Right hindlimb (tissue), 1 donor: ENCODE results near the gene IL17REL.

Experiments used
- DNase-seq: peaks from one replicate; pipeline ENCODE4 v3.0.0-alpha.2; 2018

Gene IL17REL

DNA sequence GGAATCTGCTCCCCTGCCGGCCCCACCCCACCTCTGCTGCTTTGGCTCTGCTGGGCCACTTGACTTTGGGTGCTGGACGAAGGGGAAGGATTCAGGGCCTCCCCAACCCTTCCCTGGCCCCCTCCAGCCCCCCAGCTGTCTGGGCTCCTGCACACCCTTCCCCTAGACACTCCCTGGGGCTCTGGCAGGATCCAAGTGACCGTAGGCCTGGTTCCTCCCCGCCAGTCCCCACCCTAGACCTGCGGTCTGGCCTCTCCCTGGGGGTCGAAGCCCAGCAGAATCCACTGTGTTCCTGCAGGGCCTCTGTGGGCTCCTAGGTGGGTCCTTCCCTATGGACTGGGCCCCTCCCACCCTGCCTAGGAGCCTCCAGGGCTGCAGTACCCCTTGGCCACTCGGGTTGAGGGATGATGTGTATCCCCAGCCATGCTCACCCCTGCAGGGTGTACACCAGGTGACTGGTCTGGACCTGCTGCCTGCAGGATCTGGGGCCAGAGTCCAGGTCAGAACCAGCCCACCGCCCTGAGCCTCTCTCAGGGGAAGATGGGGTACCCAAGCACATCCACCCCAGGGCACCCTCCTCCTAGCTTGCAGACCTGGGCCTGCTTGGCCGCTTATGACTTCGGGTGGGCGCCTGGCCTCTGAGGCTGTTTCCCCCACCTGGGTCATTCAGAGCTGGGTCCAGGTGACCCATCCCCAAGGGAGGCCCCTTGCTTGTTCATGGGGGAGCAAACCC is 46.4 kb downstream of the IL17REL start:
- peak; percentile 18 for DNase-seq

DNA sequence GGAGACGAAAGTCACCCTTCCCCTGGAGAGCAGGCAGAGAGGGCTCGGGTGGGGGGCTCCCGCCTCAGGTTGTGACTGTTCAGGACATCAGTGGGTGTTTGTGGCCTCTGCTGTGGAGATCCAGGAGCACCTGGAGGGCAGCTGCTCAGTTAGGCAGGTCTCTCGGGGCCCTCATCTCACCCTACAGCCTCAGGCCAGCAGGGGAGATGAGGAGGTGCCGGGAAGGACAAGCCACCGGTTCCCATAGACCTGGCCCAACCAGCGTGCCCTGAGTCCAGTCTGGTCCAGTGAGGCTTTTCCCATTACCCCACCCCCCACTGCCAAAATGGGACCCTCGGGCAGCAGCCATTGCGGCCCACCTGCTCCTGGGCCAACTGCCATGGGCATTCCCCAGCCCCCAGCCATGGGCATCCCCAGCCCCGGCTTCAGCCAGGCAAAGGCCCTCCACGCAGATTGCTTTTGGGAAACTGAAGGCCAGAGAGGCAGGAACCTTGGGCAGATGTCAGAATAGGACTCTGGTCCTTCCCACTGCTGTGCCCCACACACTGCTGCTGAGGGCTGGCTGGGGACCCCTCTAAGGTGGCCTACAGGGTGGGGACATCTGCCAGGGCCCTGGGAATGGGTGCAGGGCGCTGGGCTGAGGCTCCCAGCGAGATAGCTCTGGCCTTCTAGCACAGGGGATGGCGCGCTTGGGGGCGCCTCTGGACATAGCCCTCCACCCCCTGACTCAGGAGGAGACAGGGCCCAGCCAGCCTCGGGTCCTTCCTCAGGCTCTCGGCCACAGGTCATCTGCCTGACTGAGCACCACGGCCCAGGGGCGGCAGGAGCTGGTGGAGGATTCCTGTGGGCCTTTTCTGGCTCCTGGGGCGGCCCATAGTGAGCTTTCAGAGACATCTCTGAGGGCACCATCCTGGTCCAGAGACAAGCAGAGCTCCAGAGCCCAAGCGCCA is 47.2 kb downstream of the IL17REL start:
- peak; percentile 24 for DNase-seq

DNA sequence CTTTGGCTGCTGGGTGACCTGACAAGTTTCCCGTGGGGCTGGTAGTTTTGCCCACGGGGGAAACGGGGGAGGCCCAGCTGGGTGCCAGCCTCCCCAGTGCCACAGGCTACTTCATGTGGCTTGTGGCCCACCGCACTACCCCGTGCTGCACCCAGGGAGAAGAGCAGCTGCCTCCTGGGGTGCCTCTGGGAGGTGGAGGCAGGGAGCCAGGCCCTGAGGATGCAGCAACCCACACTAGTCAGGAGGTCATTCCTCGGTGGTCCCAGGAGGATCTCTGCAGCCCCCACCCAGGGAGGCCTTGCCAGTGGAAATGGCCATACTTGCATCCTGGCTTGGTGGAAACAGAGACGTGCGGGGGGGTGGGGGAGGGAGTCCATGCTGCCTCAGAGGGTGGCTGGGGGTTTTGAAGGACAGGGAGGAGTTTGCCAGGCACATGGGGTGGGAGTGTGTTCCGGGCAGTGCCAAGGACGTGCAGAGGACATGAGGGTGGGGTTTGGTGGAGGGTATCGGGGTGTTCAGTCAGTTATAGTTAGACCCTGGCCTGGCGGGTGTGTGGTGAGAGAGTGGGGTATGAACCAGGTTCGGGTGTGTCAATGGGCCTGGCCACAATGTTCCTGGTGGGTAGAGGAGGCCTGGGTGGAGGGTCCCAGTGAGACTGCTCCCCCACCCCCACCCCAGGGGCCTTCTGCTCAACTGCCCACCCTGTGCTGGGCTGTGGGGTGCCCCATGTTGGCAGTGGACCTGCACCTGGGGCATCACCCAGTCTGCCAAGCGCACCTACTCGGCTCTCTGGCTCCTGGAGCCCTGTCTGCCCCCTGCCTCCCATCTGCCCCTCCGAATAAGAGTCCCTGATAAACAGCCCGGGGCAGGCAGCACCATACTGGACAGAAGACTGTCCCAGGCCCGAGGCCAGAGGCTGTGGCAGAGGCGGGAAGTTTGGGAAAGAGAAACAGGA is 48.2 kb downstream of the IL17REL start:
- peak; percentile 22 for DNase-seq

DNA sequence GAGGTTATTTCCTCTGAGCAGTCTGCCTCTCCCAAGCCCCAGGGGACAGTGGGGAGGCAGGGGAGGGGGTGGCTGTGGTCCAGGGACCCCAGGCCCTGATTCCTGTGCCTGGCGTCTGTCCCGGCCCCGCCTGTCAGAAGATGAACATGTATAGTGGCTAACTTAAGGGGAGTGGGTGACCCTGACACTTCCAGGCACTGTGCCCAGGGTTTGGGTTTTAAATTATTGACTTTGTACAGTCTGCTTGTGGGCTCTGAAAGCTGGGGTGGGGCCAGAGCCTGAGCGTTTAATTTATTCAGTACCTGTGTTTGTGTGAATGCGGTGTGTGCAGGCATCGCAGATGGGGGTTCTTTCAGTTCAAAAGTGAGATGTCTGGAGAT is 48.9 kb downstream of the IL17REL start:
- DNase-seq: no peak

DNA sequence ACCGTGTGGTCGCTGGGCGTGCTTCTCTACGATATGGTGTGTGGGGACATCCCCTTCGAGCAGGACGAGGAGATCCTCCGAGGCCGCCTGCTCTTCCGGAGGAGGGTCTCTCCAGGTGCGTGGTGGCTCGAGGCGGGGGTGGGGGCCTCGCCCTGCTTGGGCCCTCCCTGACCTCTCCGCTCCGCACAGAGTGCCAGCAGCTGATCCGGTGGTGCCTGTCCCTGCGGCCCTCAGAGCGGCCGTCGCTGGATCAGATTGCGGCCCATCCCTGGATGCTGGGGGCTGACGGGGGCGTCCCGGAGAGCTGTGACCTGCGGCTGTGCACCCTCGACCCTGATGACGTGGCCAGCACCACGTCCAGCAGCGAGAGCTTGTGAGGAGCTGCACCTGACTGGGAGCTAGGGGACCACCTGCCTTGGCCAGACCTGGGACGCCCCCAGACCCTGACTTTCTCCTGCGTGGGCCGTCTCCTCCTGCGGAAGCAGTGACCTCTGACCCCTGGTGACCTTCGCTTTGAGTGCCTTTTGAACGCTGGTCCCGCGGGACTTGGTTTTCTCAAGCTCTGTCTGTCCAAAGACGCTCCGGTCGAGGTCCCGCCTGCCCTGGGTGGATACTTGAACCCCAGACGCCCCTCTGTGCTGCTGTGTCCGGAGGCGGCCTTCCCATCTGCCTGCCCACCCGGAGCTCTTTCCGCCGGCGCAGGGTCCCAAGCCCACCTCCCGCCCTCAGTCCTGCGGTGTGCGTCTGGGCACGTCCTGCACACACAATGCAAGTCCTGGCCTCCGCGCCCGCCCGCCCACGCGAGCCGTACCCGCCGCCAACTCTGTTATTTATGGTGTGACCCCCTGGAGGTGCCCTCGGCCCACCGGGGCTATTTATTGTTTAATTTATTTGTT is 49.6 kb downstream of the IL17REL start:
- DNase-seq: peak; percentile 33

DNA sequence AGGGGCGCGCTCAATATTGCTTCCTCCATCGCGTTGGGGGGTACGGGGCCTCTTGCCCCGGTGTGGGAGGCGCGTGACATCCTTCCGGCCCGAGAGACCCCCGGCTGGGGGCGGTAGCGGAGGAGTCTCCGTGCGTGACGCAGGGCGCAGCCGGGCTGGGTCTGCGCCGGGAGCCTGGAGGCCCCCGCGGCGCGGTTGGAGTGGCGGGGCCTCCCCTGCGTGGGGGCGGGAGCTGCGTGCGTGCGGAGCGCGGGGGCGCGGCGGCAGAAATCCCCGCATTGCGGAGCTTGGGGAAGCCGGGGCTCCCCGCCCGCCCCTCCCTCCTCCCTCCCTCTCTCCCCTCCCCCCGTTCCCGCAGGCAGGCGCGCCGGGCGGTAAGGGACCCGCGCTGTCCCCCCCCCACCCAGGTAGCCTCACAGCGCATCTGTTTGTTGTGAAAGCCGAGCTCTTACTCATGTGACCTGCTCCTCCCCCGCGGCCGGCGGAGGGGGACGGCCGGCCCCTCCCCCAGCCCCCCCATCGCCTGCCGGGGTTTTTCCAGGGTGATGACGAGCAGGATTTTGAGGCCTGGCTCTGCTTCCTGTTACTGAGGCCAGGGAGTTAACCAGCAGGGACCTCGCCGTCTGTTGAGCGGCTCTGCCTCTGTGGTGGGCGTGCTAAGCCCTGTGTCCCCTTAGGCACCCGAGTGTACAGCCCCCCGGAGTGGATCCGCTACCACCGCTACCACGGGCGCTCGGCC is 50.4 kb downstream of the IL17REL start:
- peak; percentile 86 for DNase-seq

DNA sequence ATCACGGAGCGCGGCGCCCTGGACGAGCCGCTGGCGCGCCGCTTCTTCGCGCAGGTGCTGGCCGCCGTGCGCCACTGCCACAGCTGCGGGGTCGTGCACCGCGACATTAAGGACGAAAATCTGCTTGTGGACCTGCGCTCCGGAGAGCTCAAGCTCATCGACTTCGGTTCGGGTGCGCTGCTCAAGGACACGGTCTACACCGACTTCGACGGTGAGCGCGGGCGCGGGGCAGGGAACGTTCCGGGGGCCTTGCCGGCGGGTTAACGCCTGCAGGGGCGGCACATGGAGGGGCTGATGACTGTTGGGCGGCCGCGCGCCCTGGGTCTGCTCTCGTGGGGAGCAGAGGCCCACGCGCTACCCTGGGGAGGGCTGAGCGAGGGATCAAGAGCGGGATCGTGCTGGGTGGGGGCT is 51.0 kb downstream of the IL17REL start:
- DNase-seq: peak; percentile 34

DNA sequence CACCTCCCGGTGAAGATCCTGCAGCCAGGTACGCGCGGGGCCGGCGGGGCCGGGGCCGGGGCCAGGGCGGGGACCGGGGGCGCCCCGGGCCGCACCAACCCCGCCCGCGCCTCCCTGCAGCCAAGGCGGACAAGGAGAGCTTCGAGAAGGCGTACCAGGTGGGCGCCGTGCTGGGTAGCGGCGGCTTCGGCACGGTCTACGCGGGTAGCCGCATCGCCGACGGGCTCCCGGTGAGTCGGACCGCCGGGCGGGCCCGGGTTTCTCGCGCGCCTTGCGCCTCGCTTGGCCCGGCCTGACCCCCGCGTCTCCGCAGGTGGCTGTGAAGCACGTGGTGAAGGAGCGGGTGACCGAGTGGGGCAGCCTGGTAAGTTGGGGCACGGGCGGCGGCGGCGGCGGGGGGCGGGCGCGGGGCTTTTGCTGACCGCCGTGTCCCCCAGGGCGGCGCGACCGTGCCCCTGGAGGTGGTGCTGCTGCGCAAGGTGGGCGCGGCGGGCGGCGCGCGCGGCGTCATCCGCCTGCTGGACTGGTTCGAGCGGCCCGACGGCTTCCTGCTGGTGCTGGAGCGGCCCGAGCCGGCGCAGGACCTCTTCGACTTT is 51.5 kb downstream of the IL17REL start:
- DNase-seq: no peak

DNA sequence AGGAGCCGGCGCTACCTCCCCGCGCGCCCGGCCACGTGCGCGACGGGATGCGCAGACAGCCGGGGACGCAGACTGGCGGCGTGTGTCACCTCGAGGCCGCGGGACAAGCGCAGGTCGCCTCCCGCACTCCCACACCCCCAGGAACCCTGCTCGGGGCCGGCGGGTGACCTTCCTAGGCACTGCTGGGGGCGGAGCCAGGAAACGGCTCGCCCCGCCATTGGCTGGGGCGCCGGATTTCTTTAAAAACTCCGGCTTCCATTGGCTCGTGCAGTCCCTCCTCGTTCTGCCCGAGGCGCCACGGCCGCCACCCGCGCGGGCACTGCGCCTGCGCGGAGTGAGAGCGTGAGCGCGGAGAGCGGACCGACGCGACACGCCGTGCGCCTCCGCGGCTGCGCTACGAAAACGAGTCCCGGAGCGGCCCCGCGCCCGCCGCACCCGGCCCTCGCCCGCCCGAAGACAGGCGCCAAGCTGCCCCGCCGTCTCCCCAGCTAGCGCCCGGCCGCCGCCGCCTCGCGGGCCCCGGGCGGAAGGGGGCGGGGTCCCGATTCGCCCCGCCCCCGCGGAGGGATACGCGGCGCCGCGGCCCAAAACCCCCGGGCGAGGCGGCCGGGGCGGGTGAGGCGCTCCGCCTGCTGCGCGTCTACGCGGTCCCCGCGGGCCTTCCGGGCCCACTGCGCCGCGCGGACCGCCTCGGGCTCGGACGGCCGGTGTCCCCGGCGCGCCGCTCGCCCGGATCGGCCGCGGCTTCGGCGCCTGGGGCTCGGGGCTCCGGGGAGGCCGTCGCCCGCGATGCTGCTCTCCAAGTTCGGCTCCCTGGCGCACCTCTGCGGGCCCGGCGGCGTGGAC is 52.2 kb downstream of the IL17REL start, which contains the start of gene PIM3:
Gene PIM3, plus strand, starts transcription at position 614 of the 846 bp plus-strand sequence. Its CDS starts 176 bp downstream, at position 790.
- peak; percentile 96 for DNase-seq

DNA sequence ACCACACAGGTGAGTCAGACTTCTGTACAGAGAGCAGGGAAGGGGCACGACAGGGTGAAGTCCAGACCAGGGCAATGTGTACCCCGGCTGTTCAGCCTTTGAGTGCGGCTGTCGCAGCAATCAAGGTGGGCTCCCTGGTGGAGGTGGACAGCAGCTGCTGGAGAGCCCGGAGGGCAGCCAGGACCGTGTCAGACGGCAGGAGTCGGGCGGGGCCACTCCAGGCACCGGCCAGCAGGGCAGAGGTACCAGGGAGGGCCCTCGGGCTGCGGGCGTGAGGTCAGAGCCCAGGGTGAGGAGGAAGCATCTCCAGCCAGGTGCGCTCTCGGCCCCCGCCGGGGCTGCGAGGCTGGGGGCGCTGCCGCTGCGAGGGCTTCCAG is 52.8 kb downstream of the IL17REL start:
- no peak for DNase-seq

DNA sequence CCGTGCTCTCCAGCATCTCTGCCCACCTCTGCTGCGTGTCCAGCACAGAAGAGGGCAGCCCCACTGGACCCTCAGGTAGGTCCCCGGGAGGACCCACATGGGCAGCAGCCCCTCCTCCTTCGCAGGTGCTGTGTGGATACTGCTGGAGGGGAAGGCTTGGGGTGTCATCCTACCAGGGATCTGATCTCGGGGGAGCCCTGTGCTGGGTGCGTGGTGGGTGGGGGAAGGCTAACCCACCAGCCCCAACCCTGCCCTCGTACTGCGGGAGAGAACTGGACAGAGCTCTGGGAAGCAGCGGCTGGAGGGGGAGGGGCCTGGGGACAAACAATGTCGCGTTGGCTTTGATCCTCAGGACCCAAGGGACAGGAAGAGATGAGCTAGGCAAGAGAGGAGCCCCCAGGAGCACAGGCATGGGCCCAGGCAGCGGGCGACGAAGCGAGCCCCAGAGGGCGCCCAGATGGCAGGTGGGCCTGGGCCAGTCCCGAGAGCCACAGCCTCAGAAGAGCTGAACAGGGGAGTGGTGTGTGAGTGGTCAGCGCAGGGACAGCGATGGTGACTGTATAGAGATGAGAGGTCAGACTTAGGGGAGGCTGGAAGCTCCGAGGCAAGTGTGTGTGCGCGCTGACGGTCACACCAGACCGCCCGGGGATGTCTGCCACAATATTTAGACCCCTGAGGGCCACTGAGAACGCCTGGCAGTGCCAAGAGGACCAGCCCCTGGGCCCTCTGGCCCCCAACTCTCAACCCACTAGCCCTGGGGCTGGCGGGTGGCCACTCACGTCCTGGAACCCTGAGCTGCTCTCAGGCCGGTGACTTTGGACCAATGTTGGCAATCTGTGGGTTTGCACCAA is 53.4 kb downstream of the IL17REL start:
- peak; percentile 39 for DNase-seq

DNA sequence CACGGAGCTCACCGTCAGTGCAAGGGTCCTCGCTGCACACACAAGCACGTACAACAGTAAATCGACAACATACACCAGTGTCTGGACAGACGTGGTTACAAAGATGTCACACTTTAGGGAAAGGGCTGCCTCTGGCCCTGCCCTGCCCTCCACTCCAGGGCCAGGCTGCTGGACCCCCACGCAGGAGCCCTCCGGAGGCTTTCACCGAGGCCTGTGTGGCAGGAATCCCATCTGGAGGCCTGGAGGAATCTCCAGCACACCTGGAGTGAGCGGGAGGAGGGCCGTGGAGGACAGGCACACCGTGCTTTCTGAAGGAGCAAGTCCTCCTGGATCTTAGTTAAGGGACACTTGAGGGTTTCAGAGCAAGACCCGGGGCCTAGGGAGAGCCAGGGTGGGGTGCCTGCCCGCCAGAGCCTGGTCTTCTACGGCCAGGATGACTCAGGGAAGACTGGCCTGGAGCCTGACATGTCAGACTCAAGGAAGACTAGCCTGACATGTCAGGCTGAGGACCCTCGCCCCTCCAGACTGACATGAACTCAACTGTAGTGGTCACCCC is 54.1 kb downstream of the IL17REL start:
- peak; percentile 16 for DNase-seq

DNA sequence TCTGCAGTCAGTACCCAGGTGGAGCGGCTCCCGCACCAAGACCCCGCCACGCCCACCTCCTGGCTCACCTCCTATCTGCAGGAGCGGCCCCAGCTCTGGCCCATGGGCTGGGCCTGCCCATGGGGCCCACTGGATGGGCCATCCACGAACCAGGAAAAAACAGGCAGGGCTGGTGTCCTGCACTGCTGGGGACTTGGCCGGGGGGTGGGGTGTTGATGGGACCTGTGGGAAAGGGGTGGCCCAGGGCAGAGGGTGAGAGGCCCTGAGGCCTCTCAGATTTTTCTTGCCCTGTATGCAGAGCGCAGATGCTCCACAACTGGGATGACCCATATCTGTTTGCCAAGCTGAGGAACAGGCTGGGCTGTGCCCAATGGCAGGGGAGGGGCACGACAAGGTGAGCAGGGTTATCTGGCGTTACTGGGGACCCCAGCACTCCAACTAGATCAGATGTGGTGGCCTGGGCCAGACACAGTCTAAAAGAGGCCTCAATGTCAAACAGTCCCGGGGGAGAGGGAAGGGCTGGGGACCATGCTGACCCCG is 54.7 kb downstream of the IL17REL start:
- DNase-seq: no peak

DNA sequence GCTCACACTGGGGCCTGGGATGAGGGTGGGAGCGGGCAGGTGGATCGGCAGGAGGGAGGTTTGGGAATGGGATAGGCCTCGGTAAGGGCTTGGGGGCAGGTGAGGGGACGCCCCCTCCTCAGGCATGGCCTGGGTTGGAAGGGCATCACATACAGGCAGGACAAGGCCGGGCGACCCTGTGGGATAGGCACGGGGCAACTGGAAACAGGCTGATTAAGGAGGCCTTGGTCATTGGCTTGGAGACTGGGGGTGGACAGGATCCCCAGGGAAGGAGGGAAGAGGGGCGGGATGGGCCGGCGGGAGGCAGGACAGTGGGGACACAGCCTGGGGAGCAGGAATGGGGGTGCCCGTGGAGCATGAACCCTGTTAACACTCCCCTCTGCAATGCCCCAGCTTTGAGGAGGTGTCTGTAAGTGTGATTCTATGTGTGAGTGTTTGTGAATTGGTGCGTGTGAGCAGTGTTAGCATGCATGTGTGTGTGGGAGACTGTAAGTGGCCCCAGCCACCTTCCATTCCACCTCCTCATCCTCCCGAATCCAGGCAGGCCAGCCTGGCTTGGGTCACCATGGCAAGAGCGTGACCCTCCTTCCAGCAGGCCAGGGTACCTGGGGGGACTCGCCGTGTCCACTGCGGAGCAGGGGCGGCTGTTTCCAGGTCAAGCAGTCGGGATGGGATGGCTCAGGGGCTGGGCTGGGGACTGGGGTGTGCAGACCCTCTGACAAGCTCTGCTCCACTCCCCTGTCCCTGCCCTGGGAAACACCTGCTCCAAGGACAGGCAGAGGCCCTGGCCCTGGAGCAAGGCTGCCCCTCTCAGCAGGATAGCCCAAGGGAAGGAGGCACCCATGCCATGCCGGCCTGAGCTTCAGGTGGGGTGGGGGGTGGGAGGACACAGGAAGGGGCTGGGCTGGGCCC is 55.4 kb downstream of the IL17REL start:
- no peak for DNase-seq

DNA sequence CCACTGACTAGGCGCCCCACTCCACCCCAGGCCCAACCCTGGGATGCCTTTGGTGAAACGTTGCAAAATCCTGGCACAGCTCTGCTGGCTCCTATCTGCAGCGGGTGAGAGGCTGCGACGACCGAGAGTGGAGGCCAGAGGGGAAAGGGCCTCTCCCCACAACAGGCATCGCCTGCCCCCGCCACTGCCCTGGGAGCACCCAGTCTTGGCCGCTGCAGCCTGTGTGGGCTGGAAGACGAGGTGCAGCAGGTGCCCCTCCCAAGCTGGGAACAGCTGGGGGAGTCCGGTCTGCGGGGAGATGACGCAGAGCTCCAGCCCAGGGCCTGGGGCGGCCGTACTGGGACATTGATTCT is 56.2 kb downstream of the IL17REL start:
- DNase-seq: no peak

DNA sequence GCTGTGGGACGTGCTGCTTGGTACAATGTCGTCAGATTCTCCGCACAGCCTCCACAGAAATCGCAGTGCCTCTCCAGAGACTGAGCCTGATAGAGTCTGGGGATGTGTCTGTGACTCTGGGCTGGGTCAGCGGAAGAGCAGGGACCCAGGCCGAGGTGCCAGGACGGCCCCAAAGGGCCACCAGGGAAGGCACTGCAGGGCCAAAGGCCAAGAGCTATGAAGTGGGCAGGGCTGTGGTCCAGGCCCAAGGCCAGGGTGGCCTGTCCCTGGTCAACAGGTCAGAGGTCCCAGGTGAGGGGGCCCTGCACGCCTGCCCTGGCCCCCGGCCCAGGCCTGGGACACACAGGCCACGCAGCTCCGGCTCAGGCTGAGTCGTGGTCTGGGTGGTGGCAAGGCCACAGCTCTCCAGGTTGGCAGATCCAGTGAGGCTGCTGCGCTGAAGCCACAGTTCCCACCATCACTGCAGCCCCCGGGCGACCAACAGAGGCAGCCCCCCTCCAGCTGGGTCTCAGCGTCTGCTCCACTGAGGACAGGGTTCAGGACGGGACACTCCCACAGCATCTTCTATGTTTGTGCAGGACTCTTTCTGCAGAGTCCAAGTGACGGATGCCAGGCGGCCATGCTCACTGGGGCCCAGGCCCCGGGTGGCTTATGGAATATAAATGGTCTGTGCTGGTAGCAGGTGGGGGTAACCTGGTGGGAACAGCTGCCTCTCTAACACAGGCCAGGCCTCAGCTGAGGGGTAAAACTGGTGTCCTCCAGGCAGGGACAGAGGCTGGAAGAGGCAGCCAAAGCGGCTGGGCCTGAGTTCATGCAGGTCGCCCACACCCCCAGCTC is 56.8 kb downstream of the IL17REL start:
- no peak for DNase-seq
